GM12891 (cell line): ENCODE data around the gene CYYR1.

Experiments
- PAX5 ChIP-seq: IDR thresholded peaks from 2 replicates; pipeline ENCODE4 v1.6.1; 2011; ENCODE audit warnings: low read length, moderate library complexity, mild to moderate bottlenecking; ENCODE audit not compliant: insufficient read depth, severe bottlenecking
- POLR2A ChIP-seq: IDR thresholded peaks from 2 replicates; pipeline ENCODE4 v1.6.1; 2011; ENCODE audit warnings: low read depth, low read length, control low read depth
- POLR2AphosphoS5 ChIP-seq: IDR thresholded peaks from 2 replicates; pipeline ENCODE4 v1.6.1; 2011; ENCODE audit warnings: low read depth, low read length, control low read depth
- POU2F2 ChIP-seq: IDR thresholded peaks from 2 replicates; pipeline ENCODE4 v1.6.1; 2011; ENCODE audit warnings: low read depth, mild to moderate bottlenecking, control low read depth, low read length, moderate library complexity
- SPI1 ChIP-seq: IDR thresholded peaks from 2 replicates; pipeline ENCODE4 v1.6.1; 2011; ENCODE audit warnings: low read depth, low read length, control low read depth
- TAF1 ChIP-seq: IDR thresholded peaks from 2 replicates; pipeline ENCODE4 v1.6.1; 2011; ENCODE audit warnings: low read depth, low read length, control low read depth

DNA sequence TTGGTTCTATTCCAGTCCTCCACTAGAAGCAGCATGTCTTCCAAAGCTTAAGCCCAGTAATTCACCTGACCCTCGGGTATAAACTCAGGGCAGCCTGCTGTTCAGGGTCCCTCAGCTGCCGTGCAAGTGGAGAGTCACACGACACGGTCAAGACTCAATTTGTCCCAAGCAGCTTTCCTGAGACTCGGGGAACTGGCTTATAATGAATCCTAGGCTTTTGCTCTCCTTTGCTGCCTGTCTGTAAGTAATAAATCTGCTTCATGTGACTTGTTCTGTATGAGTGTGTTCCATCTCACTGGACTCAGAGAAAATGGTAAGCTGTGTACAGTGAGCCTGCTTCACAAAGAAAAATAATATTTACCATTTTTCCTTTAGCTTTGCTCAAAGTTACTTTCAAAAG lies 119.8 kb downstream of the CYYR1 start:
- TF ChIP-seq POLR2A (no peak), TAF1 (no peak), SPI1 (no peak), POLR2AphosphoS5 (no peak), PAX5 (no peak), POU2F2 (no peak)
